C4-2B (cell line): ENCODE measurements around the gene CDC42BPB.

Experiments used
- H3K27ac ChIP-seq: fragments of 450-650 bp; 2 replicates; pipeline ENCODE4 v1.5.1; 2017
- CTCF ChIP-seq: fragments of 450-650 bp; conservative IDR thresholded peaks from 2 replicates; pipeline ENCODE4 v1.5.1; 2017; ENCODE audit warnings: mild to moderate bottlenecking
- ZFX ChIP-seq: fragments of 450-650 bp; IDR thresholded peaks from 2 replicates; pipeline ENCODE4 v1.6.1; 2017

Gene CDC42BPB

GRCh38 chr14:102911991-102912761, 145.2 kb downstream of the CDC42BPB start:
- no peak overlapping the region for H3K27ac ChIP-seq
- TF ChIP-seq ZFX (no peak), CTCF (no peak)

GRCh38 chr14:102911541-102911951, 145.8 kb downstream of the CDC42BPB start:
- TF ChIP-seq CTCF (no peak), ZFX (no peak)
- no peak overlapping the region for H3K27ac ChIP-seq

- no peak for TF ChIP-seq ZFX
- no peak for TF ChIP-seq CTCF
- no peak overlapping the region for H3K27ac ChIP-seq
Measured at GRCh38 chr14:102910442-102910841, 146.9 kb downstream of the CDC42BPB start.

GRCh38 chr14:102909911-102910310, 147.4 kb downstream of the CDC42BPB start:
- TF ChIP-seq ZFX (no peak), CTCF (no peak)
- no peak overlapping the region for H3K27ac ChIP-seq

- no peak for TF ChIP-seq CTCF
- TF ChIP-seq ZFX: no peak
- H3K27ac ChIP-seq: no peak overlapping the region
Measured at GRCh38 chr14:102909462-102909861, 147.9 kb downstream of the CDC42BPB start.

GRCh38 chr14:102908766-102909455, 148.4 kb downstream of the CDC42BPB start:
- no peak overlapping the region for H3K27ac ChIP-seq
- TF ChIP-seq ZFX (no peak), CTCF (no peak)

- TF ChIP-seq CTCF (no peak), ZFX (no peak)
Measured at GRCh38 chr14:102907980-102908730, 149.2 kb downstream of the CDC42BPB start.

More at GRCh38 chr14:102907980-102908730, 149.2 kb downstream of the CDC42BPB start:
- H3K27ac ChIP-seq: no peak overlapping the region
